Measurements from ENCODE around the gene SLC17A8.

- TF ChIP-seq, protein P1, sequence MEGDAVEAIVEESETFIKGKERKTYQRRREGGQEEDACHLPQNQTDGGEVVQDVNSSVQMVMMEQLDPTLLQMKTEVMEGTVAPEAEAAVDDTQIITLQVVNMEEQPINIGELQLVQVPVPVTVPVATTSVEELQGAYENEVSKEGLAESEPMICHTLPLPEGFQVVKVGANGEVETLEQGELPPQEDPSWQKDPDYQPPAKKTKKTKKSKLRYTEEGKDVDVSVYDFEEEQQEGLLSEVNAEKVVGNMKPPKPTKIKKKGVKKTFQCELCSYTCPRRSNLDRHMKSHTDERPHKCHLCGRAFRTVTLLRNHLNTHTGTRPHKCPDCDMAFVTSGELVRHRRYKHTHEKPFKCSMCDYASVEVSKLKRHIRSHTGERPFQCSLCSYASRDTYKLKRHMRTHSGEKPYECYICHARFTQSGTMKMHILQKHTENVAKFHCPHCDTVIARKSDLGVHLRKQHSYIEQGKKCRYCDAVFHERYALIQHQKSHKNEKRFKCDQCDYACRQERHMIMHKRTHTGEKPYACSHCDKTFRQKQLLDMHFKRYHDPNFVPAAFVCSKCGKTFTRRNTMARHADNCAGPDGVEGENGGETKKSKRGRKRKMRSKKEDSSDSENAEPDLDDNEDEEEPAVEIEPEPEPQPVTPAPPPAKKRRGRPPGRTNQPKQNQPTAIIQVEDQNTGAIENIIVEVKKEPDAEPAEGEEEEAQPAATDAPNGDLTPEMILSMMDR (conservative IDR thresholded peaks at IDR 0.05), result no peak
- TF ChIP-seq EZH2 (IDR thresholded peaks at IDR 0.05; ENCODE audit: low read depth), result no peak
Measured at GRCh38 chr12:100439797-100440196, 82.9 kb downstream of the SLC17A8 start.

All from PC-9 (cell line).